Measurements from ENCODE around the gene SIGLEC11. TPM values are rescaled to one million over a fixed set of nuclear protein-coding genes. Genes with fewer than 3 reads are reported as not detected.
A peak's percentile ranks its signal among the peaks of the same experiment; 100 is the strongest.

Gene SIGLEC11
- total RNA-seq, 2 experiments from 2014 or later, result not detected

- Mint-ChIP-seq H3K4me1 (ENCODE audit: low read depth) (peaks cover 62% of the 10 kb centered on the region), H3K9me3 (no peaks in the 10 kb centered on the region), H3K36me3 (ENCODE audit: low read depth) (peaks cover 74% of the 10 kb centered on the region), H3K4me3 (no peak overlapping the region), H3K27me3 (no peaks in the 10 kb centered on the region), H3K27ac (peak overlapping the region; percentile 88)
- DNase-seq, result no peak
- no peak for TF ChIP-seq CTCF (IDR thresholded peaks at IDR 0.05)
- ChIA-PET POLR2A (interaction anchor here (1.1 to 13.2 kb wide), 4 partner anchors 9 to 21 kb away, joined by 4 to 167 read pairs (median 32); partner anchors contain the start of genes ATF5, IL4I1 and NUP62), CTCF (interaction anchor here (0.6 to 1.8 kb wide), 5 partner anchors 16 to 223 kb away, joined by 3 to 7 read pairs (median 3); partner anchors contain the start of genes ATF5 and NUP62)
- intact Hi-C loops (cut with micrococcal nuclease), result no loop called here
- no peak for ATAC-seq
These were observed 47.8 kb downstream of the SIGLEC11 start for GRCh38 chr19:49912965-49913685.

DNA sequence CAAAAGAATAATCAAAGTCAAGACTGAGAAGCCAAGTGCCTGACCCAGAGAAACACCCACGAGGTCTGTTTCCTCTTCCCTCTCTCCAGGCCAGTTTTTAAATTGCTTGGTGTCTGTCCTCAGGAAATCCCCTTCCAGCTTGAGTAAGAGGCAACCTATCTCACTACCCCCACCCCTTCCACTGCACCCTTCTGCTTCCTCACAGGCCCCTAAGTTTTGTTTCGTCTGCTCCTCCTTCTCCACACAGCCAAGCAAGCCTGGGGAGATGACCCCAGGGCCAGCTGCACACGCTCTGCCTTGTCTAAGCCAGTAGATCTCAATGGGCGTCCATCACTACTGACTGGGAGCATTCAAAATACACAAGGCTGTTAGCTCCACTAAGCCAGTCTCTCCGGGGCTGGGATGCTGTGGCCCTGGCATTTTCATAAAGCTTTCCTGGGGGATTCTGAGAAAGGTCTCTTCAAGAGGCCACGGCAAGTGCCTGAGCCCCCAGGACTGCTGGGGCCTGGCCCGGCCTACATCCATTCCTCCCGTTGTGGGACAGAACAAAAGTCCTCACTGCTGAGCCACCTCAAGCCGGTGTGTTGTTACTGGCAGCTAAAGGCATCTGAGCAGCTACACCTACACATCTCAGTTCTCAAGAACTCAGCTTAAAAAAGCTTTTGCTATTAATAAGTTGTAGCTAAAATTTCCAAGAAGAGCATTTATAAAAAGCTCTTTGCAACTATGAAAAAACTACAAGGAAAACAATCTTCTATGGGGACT, 49.4 kb downstream of the SIGLEC11 start:
- POLR2A ChIA-PET, result interaction anchor here (0.7 to 13.2 kb wide), 8 partner anchors 9 to 387 kb away, joined by 3 to 167 read pairs (median 4); partner anchors contain the start of genes AKT1S1, ATF5, IL4I1 and NUP62
- CTCF ChIA-PET, result interaction anchor here (0.7 to 1.7 kb wide), 7 partner anchors 8 to 73 kb away, joined by 3 to 8 read pairs (median 5); partner anchors contain the start of gene IL4I1
- no peaks in the 10 kb centered on the region for H3K27me3 Mint-ChIP-seq
- DNase-seq (peak; percentile 56), ATAC-seq (peak; percentile 79)
- no peaks in the 10 kb centered on the region for H3K9me3 Mint-ChIP-seq
- peak overlapping the region; percentile 49 for H3K4me3 Mint-ChIP-seq
- peaks cover 77% of the 10 kb centered on the region for H3K36me3 Mint-ChIP-seq (ENCODE audit: low read depth)
- peak overlapping the region; percentile 88 for H3K27ac Mint-ChIP-seq
- peaks cover 70% of the 10 kb centered on the region for H3K4me1 Mint-ChIP-seq (ENCODE audit: low read depth)
- no peak for TF ChIP-seq CTCF (IDR thresholded peaks at IDR 0.05)
- intact Hi-C loops (cut with micrococcal nuclease), result no loop called here

- H3K4me3 Mint-ChIP-seq, result no peak overlapping the region
- no peak for TF ChIP-seq CTCF (IDR thresholded peaks at IDR 0.05)
- peaks cover 76% of the 10 kb centered on the region for H3K36me3 Mint-ChIP-seq (ENCODE audit: low read depth)
- peak overlapping the region; percentile 88 for H3K27ac Mint-ChIP-seq
- CTCF ChIA-PET, result no interaction called here
- H3K9me3 Mint-ChIP-seq, result no peaks in the 10 kb centered on the region
- no peaks in the 10 kb centered on the region for H3K27me3 Mint-ChIP-seq
- no peak for ATAC-seq
- POLR2A ChIA-PET, result interaction anchor here (0.9 to 13.2 kb wide), 4 partner anchors 8 to 222 kb away, joined by 3 to 167 read pairs (median 32); partner anchors contain the start of genes ATF5, IL4I1 and NUP62
- intact Hi-C loops (cut with micrococcal nuclease), result no loop called here
- H3K4me1 Mint-ChIP-seq (ENCODE audit: low read depth), result peaks cover 67% of the 10 kb centered on the region
- DNase-seq, result no peak
These were observed 50.8 kb downstream of the SIGLEC11 start for GRCh38 chr19:49910179-49910578.

DNA sequence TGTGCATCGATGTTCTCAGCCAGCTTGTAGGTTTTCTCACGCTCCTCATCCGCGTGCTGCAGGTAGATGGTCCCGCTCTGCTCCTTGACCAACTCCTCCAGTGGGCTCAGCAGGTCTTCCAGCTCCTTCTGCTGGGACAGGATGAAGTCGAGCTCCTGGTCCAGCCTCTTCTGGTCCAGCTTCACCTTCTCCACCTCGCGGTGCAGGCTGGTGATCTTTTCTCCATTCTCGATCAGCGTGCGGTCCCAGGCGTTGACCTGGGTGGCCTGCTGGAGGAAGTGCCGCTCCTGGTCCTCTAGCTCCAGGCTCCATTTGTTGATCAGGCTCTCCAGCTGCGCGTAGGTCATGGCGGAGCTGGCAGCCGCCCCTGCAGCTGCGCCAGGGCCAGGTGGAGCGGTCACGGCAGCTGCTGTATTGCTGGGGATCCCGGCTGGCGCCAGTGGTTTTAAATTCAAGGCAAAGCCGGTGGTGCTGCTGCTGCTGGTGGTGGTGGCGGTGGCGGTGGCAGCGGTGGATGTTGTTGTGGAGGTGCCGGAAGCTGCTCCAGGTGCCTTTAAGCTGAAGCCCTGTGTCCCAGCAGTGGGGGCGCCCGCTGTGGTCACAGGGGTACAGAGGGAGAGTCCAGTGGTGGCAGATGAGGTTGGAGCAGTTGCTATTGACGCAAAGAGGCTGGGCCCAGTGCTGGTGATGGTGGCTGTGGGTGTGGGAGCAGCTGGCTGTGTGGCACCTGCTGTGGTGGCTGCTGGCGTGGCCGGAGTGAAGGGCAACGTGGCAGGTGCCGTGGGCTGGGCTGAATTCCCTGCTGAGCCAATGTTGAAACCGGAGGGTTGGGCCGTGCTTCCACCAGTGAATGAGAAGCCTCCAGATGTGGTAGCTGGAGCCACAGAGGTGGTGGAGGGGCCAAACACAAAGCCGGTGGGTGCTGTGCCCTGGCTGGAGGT, 52.2 kb downstream of the SIGLEC11 start:
- Mint-ChIP-seq H3K36me3 (ENCODE audit: low read depth) (peaks cover 64% of the 10 kb centered on the region), H3K27ac (no peak overlapping the region)
- CTCF ChIA-PET, result interaction anchor here (1.2 kb wide), 1 partner anchor 8 kb away, joined by 4 read pairs; no protein-coding TSS in a partner anchor

More for the DNA sequence above, 52.2 kb downstream of the SIGLEC11 start:
- intact Hi-C loops (cut with micrococcal nuclease), result no loop called here
- no peak overlapping the region for H3K4me3 Mint-ChIP-seq
- no peak for TF ChIP-seq CTCF (IDR thresholded peaks at IDR 0.05)
- DNase-seq, result no peak
- POLR2A ChIA-PET, result interaction anchor here (1.0 to 13.2 kb wide), 4 partner anchors 11 to 60 kb away, joined by 3 to 167 read pairs (median 32); partner anchors contain the start of genes ATF5, IL4I1 and NUP62
- H3K27me3 Mint-ChIP-seq, result no peaks in the 10 kb centered on the region
- peaks cover 66% of the 10 kb centered on the region for H3K4me1 Mint-ChIP-seq (ENCODE audit: low read depth)
- no peaks in the 10 kb centered on the region for H3K9me3 Mint-ChIP-seq
- no peak for ATAC-seq

Data from activated CD8-positive, alpha-beta T cell treated with anti-CD3 and anti-CD28 coated beads for 36 hours (primary cell).